Psoas muscle (tissue), 8 donors: ENCODE measurements around the gene TRHDE. TPM values are rescaled to one million over a fixed set of nuclear protein-coding genes. Genes with fewer than 3 reads are reported as not detected.
"Not testable (repeated sequence)": the region's sequence is repeated elsewhere in the genome, so short reads cannot be mapped to it uniquely, and the experiment has no call there.

Source experiments
- ATAC-seq, 4 donors: fragments of 200-7000 bp; cut with Tn5 transposase; one replicate each; pipeline ENCODE4 v1.9.1; 2020; ENCODE audit warnings: moderate library complexity in 3 of 4, mild to moderate bottlenecking in 2 of 4
- DNase-seq, 2 donors: peaks; one replicate each; pipeline ENCODE4 v3.0.0-alpha.2; 2020
- H3K27ac ChIP-seq: fragments of 200-600 bp; one replicate; pipeline ENCODE4 v1.8.0; 2022
- H3K27me3 ChIP-seq, 3 donors: fragments of 200-600 bp in 1 of 3; one replicate each; pipeline versions ENCODE4 v1.6.1 to v1.8.0; 2013 to 2022; ENCODE audit warnings: low read length in 2 of 3, mild to moderate bottlenecking in 2 of 3, moderate library complexity in 1 of 3; ENCODE audit not compliant: insufficient read depth in 3 of 3
- H3K36me3 ChIP-seq, 2 donors: fragments of 200-600 bp in 1 of 2; one replicate each; pipeline versions ENCODE4 v1.6.1 to v1.8.0; 2013 to 2022; ENCODE audit warnings: low read depth in 1 of 2, mild to moderate bottlenecking in 1 of 2, moderate library complexity in 1 of 2; ENCODE audit not compliant: insufficient read depth in 1 of 2
- H3K4me1 ChIP-seq: fragments of 200-600 bp; one replicate; pipeline ENCODE4 v1.8.0; 2022
- H3K4me3 ChIP-seq: fragments of 200-600 bp; one replicate; pipeline ENCODE4 v1.8.0; 2022; ENCODE audit warnings: mild to moderate bottlenecking
- H3K9me3 ChIP-seq: fragments of 200-600 bp; one replicate; pipeline ENCODE4 v1.8.0; 2022
- WGBS, 3 donors: extraction: QIAGEN DNeasy Blood & Tissue Kit; methylation state at CpG; one replicate each; pipeline versions ENCODE4 v1.1.6 to v1.1.7; 2013; 5-methylcytosine and 5-hydroxymethylcytosine counted together
- intact Hi-C, 2 donors: fragments of 100-400 bp; cut with DNase I; formaldehyde crosslinking; loops; one replicate each; pipeline versions ENCODE4 v1.11.0 to v1.14.2; 2022
- polyA plus RNA-seq, 3 donors: library from polyadenylated mRNA; stranded (reverse); fragments of 200-250 nt; gene quantifications; one replicate each; pipeline ENCODE4 v1.2.3, GENCODE V29; 2013
- total RNA-seq, 4 donors: library from RNA; stranded (reverse); fragmentation: NEBNext Ultra II Directional in 2 of 4; extraction: Animal tissue kit (Norgen Biotek cat#: 25700) in 2 of 4; gene quantifications; one replicate each; pipeline versions ENCODE4 v1.2.1 to v1.2.4, GENCODE V29; 2021 to 2023
- TF ChIP-seq, protein P1 (sequence below): fragments of 200-600 bp; IDR thresholded peaks from one replicate; pipeline ENCODE4 v1.8.0; 2022; ENCODE audit warnings: antibody characterized with exemption
- donor health status: healthy with polysubstance abuse.
- donor health status: DM: no; HTN: no; CAD: no; lungs with moderate emphysema.
- donor health status: Bipolar disorder and iron deficiency.
- donor health status: healthy.
- donor health status: DM: yes; HTN: yes; CAD: no.
- donor health status: DM: no; HTN: no; CAD: no.
- donor health status: DM: no; HTN: no; CAD: no.
- donor health status: DM: yes; HTN: yes; CAD: no.

TRHDE gene
- total and polyA plus RNA-seq, 7 donors, result 0.08 to 1.7 (median 0.60) TPM

DNA sequence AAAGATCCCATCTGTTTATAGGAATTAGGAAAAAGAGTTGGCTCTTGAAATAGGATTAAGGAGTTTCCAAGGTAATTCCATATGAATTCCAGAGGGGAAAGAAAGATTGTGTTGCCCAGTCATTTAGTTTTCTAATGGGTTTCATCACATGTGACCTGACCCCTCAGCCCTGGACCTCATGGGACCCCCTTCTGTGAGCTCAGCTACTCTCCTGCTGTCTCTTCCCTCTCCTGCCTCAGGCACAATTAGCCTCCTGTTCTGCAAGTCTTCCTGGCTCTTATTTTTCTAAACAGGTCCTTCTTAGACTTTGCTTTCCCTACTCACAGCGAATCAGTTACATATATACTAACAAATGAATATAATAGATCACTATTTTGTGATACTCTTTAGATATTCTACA lies 237.7 kb downstream of the TRHDE start:
- ATAC-seq (no peak), DNase-seq (no peak)
- Histone ChIP-seq H3K27ac (no peak overlapping the region), H3K36me3 (no peaks in the 10 kb centered on the region), H3K4me1 (no peaks in the 10 kb centered on the region), H3K27me3 (no peaks in the 10 kb centered on the region), H3K9me3 (no peaks in the 10 kb centered on the region), H3K4me3 (no peak overlapping the region)
- TF ChIP-seq, protein P1, sequence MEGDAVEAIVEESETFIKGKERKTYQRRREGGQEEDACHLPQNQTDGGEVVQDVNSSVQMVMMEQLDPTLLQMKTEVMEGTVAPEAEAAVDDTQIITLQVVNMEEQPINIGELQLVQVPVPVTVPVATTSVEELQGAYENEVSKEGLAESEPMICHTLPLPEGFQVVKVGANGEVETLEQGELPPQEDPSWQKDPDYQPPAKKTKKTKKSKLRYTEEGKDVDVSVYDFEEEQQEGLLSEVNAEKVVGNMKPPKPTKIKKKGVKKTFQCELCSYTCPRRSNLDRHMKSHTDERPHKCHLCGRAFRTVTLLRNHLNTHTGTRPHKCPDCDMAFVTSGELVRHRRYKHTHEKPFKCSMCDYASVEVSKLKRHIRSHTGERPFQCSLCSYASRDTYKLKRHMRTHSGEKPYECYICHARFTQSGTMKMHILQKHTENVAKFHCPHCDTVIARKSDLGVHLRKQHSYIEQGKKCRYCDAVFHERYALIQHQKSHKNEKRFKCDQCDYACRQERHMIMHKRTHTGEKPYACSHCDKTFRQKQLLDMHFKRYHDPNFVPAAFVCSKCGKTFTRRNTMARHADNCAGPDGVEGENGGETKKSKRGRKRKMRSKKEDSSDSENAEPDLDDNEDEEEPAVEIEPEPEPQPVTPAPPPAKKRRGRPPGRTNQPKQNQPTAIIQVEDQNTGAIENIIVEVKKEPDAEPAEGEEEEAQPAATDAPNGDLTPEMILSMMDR, result no peak
- WGBS, 3 donors, result 92 to 97% (median 94%) methylated on average over 1 of the region's 1 CpG
- intact Hi-C loops, result no loop called here

DNA sequence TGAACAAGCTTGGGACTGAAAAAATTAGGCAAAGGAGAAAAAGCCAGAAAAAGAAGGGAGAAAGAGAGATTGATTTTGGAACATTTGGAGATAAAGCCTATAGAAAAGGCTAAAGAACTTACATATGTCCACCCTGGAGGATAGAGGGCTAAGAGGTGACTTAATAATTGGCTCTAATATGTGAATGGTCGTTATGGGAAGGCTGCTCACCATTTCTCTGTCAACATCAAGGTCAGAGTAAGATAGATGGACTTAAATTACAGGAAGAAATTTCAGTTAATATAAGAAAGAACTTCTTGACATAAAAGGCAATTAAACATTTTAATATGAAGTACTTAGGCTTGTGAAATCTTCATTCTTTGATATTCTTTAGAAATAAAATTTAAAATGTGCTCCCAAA lies 238.6 kb downstream of the TRHDE start:
- no peaks in the 10 kb centered on the region for H3K4me1 ChIP-seq
- intact Hi-C loops, result no loop called here
- DNase-seq (no peak), ATAC-seq (no peak)
- TF ChIP-seq, protein P1, result no peak
- H3K4me3 ChIP-seq, result no peak overlapping the region
- H3K9me3 ChIP-seq, result no peaks in the 10 kb centered on the region
- H3K27me3 ChIP-seq, result no peaks in the 10 kb centered on the region
- H3K27ac ChIP-seq, result no peak overlapping the region
- H3K36me3 ChIP-seq, result no peaks in the 10 kb centered on the region
- 14 to 22% (median 16%) methylated on average over 1 of the region's 1 CpG for WGBS, 3 donors

DNA sequence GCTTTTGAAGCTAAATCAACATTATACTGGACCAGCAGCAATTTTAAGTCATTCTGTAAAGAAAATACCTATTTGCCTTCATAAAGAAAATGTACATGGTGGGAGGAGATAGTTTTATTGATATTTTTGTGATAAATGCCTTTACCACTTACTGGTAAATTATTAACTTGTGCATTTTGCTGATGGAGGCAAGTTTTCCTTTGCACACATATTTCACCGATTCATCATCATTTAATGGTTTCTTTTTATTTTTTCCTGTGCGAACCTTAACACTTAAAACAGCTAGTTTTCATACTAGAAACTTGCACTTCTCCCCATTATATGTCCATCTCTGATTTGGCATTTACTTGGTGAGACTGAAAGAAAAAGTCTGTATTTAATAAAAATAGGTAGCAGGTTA lies 239.3 kb downstream of the TRHDE start:
- Histone ChIP-seq H3K36me3 (no peaks in the 10 kb centered on the region), H3K9me3 (no peaks in the 10 kb centered on the region), H3K27ac (no peak overlapping the region), H3K27me3 (no peaks in the 10 kb centered on the region), H3K4me1 (no peaks in the 10 kb centered on the region), H3K4me3 (no peak overlapping the region)
- DNase-seq, result no peak
- no peak for ATAC-seq
- 36 to 56% (median 42%) methylated on average over 2 of the region's 2 CpGs for WGBS, 3 donors
- TF ChIP-seq, protein P1, result no peak
- intact Hi-C loops, result no loop called here

DNA sequence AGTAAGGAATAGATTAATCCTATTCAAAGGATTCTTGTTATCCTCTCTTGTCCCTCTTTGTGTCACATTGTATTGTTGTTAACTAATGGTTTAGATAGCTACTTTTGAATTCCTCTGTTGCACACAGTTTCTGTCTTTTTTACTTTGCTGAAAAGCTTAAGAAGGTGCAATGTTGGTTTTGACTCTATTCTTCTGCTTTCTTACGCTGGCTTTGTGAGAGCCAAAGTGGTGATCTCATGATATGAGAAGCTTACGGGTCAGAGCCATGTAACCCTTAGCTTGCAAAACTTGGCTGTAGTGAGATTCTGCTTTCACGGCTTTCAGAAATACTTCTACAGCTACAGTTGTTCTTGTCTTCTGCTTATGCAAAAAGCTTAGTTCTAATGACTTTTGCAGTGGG lies 239.7 kb downstream of the TRHDE start:
- no peak for DNase-seq
- 15 to 34% (median 21%) methylated on average over 3 of the region's 3 CpGs for WGBS, 3 donors
- no peaks in the 10 kb centered on the region for H3K36me3 ChIP-seq
- peak overlapping the region; percentile 17 for H3K4me3 ChIP-seq
- H3K27ac ChIP-seq, result no peak overlapping the region
- TF ChIP-seq, protein P1, result no peak
- no peaks in the 10 kb centered on the region for H3K4me1 ChIP-seq
- ATAC-seq, result no peak
- intact Hi-C loops, result no loop called here
- H3K9me3 ChIP-seq, result no peaks in the 10 kb centered on the region
- no peaks in the 10 kb centered on the region for H3K27me3 ChIP-seq

DNA sequence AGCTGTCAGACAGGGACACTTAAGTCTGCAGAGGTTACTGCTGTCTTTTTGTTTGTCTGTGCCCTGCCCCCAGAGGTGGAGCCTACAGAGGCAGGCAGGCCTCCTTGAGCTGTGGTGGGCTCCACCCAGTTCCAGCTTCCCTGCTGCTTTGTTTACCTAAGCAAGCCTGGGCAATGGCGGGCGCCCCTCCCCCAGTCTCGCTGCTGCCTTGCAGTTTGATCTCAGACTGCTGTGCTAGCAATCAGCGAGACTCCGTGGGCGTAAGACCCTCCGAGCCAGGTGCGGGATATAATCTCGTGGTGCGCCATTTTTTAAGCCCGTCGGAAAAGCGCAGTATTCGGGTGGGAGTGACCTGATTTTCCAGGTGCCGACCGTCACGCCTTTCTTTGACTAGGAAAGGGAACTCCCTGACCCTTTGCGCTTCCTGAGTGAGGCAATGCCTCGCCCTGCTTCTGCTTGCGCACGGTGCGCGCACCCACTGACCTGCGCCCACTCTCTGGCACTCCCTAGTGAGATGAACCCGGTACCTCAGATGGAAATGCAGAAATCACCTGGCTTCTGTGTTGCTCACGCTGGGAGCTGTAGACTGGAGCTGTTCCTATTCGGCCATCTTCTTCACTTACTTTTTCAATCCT lies 248.0 kb downstream of the TRHDE start:
- H3K27ac ChIP-seq, H3K27me3 ChIP-seq, DNase-seq, H3K4me1 ChIP-seq, intact Hi-C loops, H3K9me3 ChIP-seq, H3K4me3 ChIP-seq, H3K36me3 ChIP-seq, ATAC-seq: not testable (repeated sequence)
- WGBS, 3 donors, result 91 to 97% (median 96%) methylated on average over 20 to 27 of the region's 27 CpGs
